IPS DF 6.9 (cell line): ENCODE data around the gene ZNRF3.

Source experiments
- DNase-seq: peaks from one replicate; pipeline ENCODE4 v3.0.0-alpha.2; 2013; ENCODE audit warnings: low read depth, low spot score
- H3K27ac ChIP-seq: one replicate; pipeline ENCODE4 v1.5.1; 2013; ENCODE audit warnings: low read length, control low read depth
- H3K27me3 ChIP-seq: 2 replicates; pipeline ENCODE4 v1.6.1; 2013; ENCODE audit warnings: mild to moderate bottlenecking, low read length; ENCODE audit not compliant: control insufficient read depth, insufficient read depth
- H3K36me3 ChIP-seq: 2 replicates; pipeline ENCODE4 v1.6.1; 2013; ENCODE audit warnings: low read length; ENCODE audit not compliant: control insufficient read depth, insufficient read depth
- H3K4me1 ChIP-seq: 2 replicates; pipeline ENCODE4 v1.6.1; 2013; ENCODE audit warnings: low read length; ENCODE audit not compliant: control insufficient read depth, insufficient read depth
- H3K4me3 ChIP-seq: 2 replicates; pipeline ENCODE4 v1.5.1; 2013; ENCODE audit warnings: mild to moderate bottlenecking, low read length
- H3K9me3 ChIP-seq: 2 replicates; pipeline ENCODE4 v1.6.1; 2013; ENCODE audit warnings: low read length, inconsistent platforms; ENCODE audit not compliant: control insufficient read depth, insufficient read depth
- WGBS: extraction: QIAGEN DNeasy Blood & Tissue Kit; methylation state at CpG from one replicate; pipeline ENCODE4 v1.1.7; 2013; ENCODE audit warnings: mixed read lengths, missing lambda C conversion rate; ENCODE audit not compliant: insufficient read length, insufficient coverage; 5-methylcytosine and 5-hydroxymethylcytosine counted together

Gene ZNRF3

GRCh38 chr22:29088809-29089208 lies 205.4 kb downstream of the ZNRF3 start:
- H3K36me3 ChIP-seq, result no peaks in the 10 kb centered on the region
- DNase-seq, result no peak
- no CpG with 5 or more reads among the region's 3 CpGs for WGBS

GRCh38 chr22:29089507-29089906 lies 206.1 kb downstream of the ZNRF3 start:
- no peaks in the 10 kb centered on the region for H3K4me1 ChIP-seq
- no CpG with 5 or more reads among the region's 3 CpGs for WGBS
- no peak overlapping the region for H3K27ac ChIP-seq
- no peak overlapping the region for H3K4me3 ChIP-seq
- no peaks in the 10 kb centered on the region for H3K27me3 ChIP-seq
- no peak for DNase-seq
- no peaks in the 10 kb centered on the region for H3K9me3 ChIP-seq
- H3K36me3 ChIP-seq, result no peaks in the 10 kb centered on the region

More at GRCh38 chr22:29088809-29089208, 205.4 kb downstream of the ZNRF3 start:
- H3K9me3 ChIP-seq, result no peaks in the 10 kb centered on the region
- H3K27ac ChIP-seq, result no peak overlapping the region
- no peaks in the 10 kb centered on the region for H3K27me3 ChIP-seq
- no peaks in the 10 kb centered on the region for H3K4me1 ChIP-seq
- no peak overlapping the region for H3K4me3 ChIP-seq

DNA sequence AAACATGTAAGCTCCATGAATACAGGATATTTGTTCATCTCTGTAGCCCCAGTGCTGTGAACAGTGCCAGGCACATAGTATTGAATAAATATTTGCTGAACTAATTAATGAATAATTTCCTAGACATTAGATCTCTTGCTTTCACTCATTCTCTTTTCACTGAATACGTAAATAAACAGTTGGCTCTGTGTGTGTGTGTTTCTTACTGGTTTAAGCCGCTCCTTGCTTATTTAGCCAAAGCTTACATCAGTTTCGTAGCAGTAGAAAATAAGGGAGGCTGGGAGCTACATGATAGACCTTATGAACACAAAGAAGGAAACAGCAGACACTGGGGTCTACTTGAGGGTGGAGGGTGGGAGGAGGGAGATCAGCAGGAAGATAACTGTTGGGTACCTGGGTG lies 206.7 kb downstream of the ZNRF3 start:
- H3K9me3 ChIP-seq, result no peaks in the 10 kb centered on the region
- H3K36me3 ChIP-seq, result no peaks in the 10 kb centered on the region
- DNase-seq, result no peak
- no peaks in the 10 kb centered on the region for H3K4me1 ChIP-seq
- H3K27ac ChIP-seq, result no peak overlapping the region
- WGBS, result no CpG with 5 or more reads among the region's 3 CpGs
- H3K4me3 ChIP-seq, result no peak overlapping the region
- no peaks in the 10 kb centered on the region for H3K27me3 ChIP-seq

- no CpG with 5 or more reads among the region's 4 CpGs for WGBS
- H3K9me3 ChIP-seq, result no peaks in the 10 kb centered on the region
- no peak for DNase-seq
- no peak overlapping the region for H3K27ac ChIP-seq
- no peaks in the 10 kb centered on the region for H3K36me3 ChIP-seq
- no peaks in the 10 kb centered on the region; the same call in 1 of the 2 replicates for H3K4me1 ChIP-seq
- no peak overlapping the region for H3K4me3 ChIP-seq
- no peaks in the 10 kb centered on the region for H3K27me3 ChIP-seq
Measured at GRCh38 chr22:29092243-29092642, 208.9 kb downstream of the ZNRF3 start.

- H3K4me1 ChIP-seq, result no peaks in the 10 kb centered on the region; the same call in 1 of the 2 replicates
- H3K27ac ChIP-seq, result no peak overlapping the region
- no peaks in the 10 kb centered on the region for H3K27me3 ChIP-seq
- no peaks in the 10 kb centered on the region for H3K9me3 ChIP-seq
- H3K4me3 ChIP-seq, result no peak overlapping the region
- H3K36me3 ChIP-seq, result no peaks in the 10 kb centered on the region
- WGBS, result no CpG with 5 or more reads among the region's 1 CpG
- no peak for DNase-seq
Measured at GRCh38 chr22:29093030-29093429, 209.7 kb downstream of the ZNRF3 start.

GRCh38 chr22:29093501-29094300 lies 210.3 kb downstream of the ZNRF3 start:
- no peak overlapping the region for H3K27ac ChIP-seq
- no CpG with 5 or more reads among the region's 4 CpGs for WGBS
- H3K9me3 ChIP-seq, result no peaks in the 10 kb centered on the region
- no peaks in the 10 kb centered on the region for H3K27me3 ChIP-seq
- no peaks in the 10 kb centered on the region for H3K36me3 ChIP-seq
- no peak overlapping the region for H3K4me3 ChIP-seq
- DNase-seq, result no peak
- peaks cover under 1% of the 10 kb centered on the region; the same call in 1 of the 2 replicates for H3K4me1 ChIP-seq

DNA sequence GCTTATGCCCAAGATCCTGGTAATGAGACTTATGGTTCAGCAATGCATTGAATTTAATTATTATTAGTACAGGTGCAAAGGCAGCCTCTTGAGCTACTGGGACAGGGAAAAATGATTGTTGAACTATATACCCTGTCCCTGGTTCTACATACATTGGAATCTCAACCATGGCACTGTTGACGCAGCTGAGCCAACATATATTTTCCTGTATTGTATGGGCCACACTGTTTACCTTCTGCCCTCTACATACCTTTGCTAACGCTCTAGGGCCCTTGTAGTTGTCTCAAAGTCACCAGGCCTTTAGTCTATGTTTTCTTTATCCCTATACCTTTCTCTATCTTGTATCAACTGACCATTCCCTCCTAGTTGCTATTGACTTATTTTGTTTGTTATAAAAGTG lies 212.1 kb downstream of the ZNRF3 start:
- no peak overlapping the region for H3K4me3 ChIP-seq
- DNase-seq, result no peak
- no peaks in the 10 kb centered on the region for H3K9me3 ChIP-seq
- no peaks in the 10 kb centered on the region for H3K36me3 ChIP-seq
- H3K4me1 ChIP-seq, result peaks cover 2% of the 10 kb centered on the region; the same call in 1 of the 2 replicates
- WGBS, result no CpG with 5 or more reads among the region's 2 CpGs
- H3K27me3 ChIP-seq, result no peaks in the 10 kb centered on the region
- no peak overlapping the region for H3K27ac ChIP-seq

DNA sequence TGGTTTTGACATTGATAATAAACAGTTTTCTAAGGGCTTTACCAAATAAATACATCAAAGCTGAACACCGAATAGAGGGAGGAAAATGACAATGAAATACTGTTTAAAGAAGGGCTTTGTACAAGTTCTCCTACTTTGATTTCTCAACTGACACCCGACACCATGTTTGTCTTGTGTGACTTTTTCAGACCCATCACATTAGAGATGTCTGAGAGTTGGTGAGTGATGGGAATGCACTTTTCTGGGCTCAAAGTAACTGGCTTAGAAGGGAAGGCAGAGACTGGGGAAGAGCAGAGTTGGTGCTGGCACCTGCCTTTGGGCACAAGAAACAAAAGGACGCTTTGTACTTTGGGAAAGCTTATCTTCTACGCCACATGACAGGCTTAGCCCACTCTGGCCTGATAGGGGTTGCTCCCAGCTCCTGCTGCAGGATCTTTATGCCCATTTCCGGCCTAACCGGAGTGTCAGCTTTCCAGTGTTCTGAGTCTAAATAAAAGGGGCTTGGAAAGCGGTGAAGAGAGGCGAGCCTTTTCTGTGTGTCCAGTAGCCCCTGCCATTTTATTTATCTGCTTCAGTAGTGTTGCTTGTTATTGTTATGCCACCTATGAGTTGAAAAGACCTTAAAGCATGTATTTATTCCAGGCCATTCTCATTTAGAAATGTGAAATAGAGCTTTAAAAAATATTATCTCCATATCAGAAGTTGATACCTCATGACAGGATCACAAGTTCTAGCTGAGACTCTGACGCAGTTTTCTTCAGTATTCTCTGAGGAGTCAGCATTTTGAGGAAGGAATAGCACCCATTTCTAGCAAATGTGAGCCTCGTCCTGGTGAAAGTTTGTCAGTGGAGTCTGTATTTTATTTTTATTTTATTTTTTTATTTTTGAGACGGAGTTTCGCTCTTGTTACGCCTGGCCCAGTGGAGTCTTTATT lies 213.6 kb downstream of the ZNRF3 start:
- DNase-seq, result no peak
- Histone ChIP-seq H3K4me3 (no peak overlapping the region), H3K9me3 (no peaks in the 10 kb centered on the region), H3K36me3 (no peaks in the 10 kb centered on the region), H3K27me3 (no peaks in the 10 kb centered on the region), H3K27ac (no peak overlapping the region), H3K4me1 (peaks cover 2% of the 10 kb centered on the region; the same call in 1 of the 2 replicates)
- no CpG with 5 or more reads among the region's 13 CpGs for WGBS

DNA sequence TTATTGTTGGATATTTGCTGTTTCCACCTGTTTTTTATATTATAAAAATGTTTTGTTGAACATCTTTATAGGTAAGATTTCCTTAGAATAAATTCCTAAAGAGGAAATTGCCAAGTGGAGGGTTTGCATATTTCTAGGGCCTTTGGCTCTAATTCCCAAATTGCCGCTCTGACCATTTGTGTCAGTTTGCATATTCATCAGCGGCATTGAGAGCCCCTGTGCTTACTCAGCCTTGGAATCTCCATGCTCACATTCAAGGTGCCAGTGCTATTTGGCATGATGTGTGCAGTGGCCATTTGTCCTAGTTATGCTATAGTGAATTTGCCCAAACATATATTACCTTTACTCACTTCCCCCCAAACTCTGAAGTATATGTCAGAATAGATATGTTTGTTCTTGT lies 214.9 kb downstream of the ZNRF3 start:
- Histone ChIP-seq H3K36me3 (no peaks in the 10 kb centered on the region), H3K27me3 (no peaks in the 10 kb centered on the region), H3K9me3 (no peaks in the 10 kb centered on the region), H3K4me3 (no peak overlapping the region), H3K4me1 (peaks cover 2% of the 10 kb centered on the region; the same call in 1 of the 2 replicates), H3K27ac (no peak overlapping the region)
- DNase-seq, result no peak
- WGBS, result no CpG with 5 or more reads among the region's 2 CpGs

GRCh38 chr22:29102300-29102699 lies 218.9 kb downstream of the ZNRF3 start:
- Histone ChIP-seq H3K9me3 (no peaks in the 10 kb centered on the region), H3K4me3 (no peak overlapping the region), H3K36me3 (no peaks in the 10 kb centered on the region), H3K4me1 (peaks cover 2% of the 10 kb centered on the region; the same call in 1 of the 2 replicates), H3K27ac (no peak overlapping the region), H3K27me3 (no peaks in the 10 kb centered on the region)
- DNase-seq, result no peak
- no CpG with 5 or more reads among the region's 2 CpGs for WGBS
